Left ventricle myocardium superior (tissue), 1 donor: ENCODE data around the gene PDGFRA. TPM values are rescaled to one million over a fixed set of nuclear protein-coding genes. Genes with fewer than 3 reads are reported as not detected.

Source experiments
- total RNA-seq: library from RNA; stranded (reverse); fragmentation: NEBNext Ultra II Directional; extraction: Animal tissue kit (Norgen Biotek cat#: 25700); gene quantifications from one replicate; pipeline ENCODE4 v1.2.1, GENCODE V29; 2021
- donor health status: DM: no; HTN: yes; CAD: no; lungs with severe emphysema.

Gene PDGFRA
- total RNA-seq, 1 donor from 2014 or later, result 21.6 TPM

Other genes starting within 250 kb of the PDGFRA start
- 6.7 TPM for gene CHIC2, start 164.7 kb upstream of the PDGFRA start, total RNA-seq
- not detected for gene GSX2, start 129.1 kb upstream of the PDGFRA start, total RNA-seq